Activated gamma-delta T cell treated with Interleukin-2 at 50 U/mL for 16 hours (primary cell): ENCODE measurements around the gene ICE1.
"Not testable (repeated sequence)": the region's sequence is repeated elsewhere in the genome, so short reads cannot be mapped to it uniquely, and the experiment has no call there.

Experiments
- DNase-seq: peaks from one replicate; pipeline ENCODE4 v3.0.0-alpha.2; 2020

ICE1 gene, protein sequence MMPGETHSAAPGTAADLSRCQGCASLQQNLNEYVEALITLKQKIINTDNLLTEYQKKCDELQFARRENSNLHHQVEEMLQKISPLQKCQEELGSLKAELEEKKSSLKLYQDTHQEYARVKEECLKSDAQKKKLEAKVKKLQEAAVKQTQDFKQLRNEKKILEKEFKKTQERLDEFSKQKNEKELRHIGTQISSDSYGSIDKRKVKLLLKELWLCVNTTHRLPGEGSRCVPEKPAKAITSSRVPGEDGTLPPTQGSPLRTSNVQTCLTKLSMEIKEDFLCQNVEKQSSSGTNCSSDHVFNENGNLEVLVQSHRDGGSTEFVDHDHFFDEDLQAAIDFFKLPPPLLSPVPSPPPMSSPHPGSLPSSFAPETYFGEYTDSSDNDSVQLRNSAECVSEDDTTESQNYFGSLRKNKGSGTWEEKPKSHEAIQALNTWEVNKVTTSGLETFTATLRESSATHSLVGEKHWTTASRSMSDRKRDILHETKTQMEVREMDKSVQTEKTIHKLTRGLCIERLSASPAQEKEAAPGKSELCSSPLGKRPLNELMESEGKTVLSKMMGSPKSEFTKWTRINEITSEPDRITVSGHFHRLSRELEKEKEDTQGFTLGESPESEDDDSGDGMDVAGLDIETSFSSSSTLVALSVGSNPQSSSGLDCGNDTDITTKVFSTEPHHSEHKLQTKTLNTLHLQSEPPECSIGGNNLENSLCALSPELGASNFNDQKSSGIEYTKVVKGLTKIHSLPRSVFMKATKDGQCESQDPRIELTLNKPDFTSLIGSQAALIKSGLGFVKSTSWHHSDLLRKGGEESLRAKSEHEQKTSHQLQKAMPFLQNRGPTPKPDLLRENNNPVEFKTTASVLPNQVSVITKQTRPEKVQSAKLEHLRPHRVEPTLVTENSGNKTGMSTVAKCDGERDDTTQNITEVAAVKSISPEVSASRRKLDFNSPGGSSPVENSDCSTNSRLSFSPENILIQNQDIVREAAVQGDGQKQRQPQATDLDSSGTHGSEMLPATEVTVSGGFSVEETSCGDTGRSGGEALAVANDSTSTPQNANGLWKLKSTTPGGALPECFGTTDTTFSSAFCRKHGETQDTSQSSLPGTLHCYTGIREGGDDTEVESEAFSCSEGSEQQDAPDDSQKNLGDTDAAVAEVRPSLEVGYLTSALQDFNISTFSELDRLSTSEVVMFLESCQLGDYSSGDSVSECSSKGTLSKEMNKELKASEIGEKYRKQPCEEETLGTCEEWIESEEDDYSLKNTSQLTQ (N-terminal part only)

DNA sequence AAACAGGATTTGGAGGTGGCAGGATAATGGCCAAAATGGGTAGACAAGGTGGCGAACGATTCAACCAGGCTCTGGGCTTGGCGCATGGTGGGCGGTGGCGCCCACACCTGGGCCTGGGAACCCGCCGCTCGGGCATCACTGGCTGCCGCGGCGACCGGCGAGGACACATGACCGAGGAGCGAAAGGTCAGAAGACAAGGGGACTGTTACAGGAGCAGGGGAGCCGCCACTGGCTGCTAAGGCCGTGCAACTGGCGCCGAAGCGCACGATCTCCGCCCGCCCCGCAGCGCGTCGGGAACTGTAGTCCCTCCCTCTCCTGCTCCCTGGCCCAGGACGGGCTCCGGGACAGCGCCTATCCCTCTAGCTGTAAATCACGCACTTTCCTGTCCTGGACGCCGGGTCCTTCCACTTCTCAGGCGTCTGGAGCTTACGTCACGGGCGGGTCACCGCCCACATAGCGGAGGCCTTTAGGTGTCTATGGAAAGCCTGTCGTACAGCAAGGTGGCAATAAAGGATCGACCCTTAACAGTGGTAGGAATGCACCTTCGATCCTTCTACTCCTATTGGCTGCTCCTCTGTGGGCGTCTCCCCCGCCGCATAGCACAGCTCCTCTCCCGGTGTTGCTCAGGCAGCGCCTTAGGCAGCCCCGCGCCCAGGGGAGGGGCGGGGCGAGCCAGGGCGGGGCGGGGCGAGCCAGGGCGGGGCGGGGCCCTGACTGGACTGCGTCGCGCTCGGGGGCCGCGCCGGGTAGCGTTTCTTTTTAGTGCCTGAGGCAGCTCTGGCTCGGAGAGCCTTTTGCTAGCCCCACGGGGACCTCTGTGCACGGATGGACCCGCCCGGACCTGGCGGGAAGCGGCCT, at the start of gene ICE1:
Gene ICE1 (plus strand): TSS at position 717 of the 858 bp plus-strand sequence. CDS start 239 bp downstream, outside the sequence.
- DNase-seq, result peak; percentile 93

DNA sequence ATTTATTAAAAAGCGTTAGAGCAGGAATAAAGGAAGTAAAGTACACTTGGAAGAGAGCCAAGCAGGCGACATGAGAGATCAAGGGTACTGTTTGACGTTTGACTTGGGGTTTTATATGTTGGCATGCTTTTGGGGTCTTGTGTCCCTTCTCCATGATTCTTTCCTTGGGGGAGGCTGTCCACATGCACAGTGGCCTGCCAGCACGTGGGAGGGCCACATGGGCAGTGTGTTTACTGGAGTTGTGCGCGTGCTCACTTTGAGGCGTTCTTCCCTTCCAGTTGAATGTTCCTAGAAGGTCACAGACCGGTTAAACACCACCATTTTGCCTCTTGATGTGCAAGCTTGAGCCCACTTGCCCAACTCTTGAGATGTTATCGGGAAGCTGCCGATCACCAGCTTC, 49.5 kb upstream of the ICE1 start:
- DNase-seq, result no peak

DNA sequence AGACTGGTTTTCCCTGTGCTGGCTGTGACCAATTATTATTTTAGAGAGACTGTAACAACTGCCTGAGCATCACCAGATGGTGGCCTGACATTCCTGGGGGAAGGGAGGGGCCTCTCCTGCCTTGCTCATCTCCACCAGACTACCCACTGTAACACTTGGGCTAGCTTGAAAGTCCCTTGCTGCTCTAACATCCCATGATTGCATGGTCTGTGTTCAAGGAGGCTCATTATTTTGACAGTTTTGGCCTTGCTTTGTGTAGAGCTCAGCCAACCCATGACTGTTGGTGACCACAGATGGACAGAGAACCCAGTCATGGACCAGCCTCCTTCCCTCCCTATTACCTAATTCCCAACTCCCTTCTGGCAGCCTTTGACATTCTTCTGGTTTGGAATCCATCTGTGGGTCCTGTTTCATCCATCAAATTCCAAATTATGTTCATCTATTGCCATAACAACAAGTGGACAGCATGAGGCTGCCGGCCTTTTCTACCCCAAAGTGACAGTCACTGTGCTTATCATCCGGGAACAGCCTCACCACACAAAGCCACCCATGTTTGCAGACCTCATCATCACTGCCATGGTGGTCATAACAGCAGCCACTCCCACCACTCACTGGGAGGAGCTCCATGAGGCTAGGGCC, 49.0 kb upstream of the ICE1 start:
- DNase-seq, result no peak

DNA sequence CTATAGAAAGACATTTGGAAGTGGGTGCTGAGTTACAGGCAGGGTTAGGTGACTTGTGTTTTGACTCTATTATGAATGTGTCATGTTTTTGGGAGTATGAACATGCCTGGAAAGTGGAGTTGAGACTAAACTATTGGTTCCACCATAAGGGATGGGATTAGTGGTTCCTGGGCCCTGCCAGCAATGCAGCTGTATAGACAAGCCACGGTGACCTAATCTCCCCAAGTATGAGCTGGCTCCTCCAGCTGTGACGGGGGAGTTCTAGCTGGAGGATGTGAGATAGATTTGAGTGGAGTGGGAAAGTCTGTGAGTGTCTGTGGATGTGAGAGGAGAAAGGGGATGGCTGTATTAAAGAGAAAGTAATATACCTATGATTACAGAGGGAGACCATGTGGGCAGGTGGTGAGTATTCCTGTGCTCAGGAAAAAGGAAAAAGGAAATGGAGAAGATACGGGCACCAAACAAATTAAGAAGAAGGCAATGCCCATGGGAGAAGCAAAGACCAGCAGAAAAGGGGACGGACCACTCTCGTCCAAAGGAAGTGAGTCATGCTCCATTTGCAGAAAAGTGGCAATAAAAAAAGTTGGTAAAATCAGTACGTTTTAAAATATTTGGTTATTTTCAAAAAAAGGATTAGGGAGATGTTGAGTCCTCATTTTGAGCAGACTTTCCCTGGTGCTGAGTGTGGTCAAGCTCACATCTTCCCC, 48.3 kb upstream of the ICE1 start:
- DNase-seq, result no peak

- no peak for DNase-seq
These were observed 44.7 kb upstream of the ICE1 start for GRCh38 chr5:5377780-5378179.

GRCh38 chr5:5378531-5378930, 43.9 kb upstream of the ICE1 start:
- DNase-seq, result no peak

DNA sequence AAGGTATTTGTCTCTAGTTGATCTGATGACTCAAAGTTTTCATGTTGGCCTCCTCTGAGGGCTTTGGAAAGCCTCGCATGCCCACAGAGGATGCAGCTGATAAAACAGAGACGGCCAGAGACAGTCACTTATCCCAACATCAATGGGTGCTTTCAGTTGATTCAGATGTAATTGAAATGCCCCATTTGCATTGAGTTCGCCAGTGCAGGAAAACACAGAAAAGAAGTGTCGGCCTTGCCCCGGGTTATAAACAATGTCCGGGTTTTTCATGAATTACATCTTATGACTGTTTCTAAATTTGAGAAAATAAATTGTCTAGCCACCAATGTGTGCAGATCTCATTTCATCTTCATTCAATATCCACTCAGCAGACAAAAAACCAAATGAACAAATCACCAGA, 42.2 kb upstream of the ICE1 start:
- DNase-seq, result no peak

DNA sequence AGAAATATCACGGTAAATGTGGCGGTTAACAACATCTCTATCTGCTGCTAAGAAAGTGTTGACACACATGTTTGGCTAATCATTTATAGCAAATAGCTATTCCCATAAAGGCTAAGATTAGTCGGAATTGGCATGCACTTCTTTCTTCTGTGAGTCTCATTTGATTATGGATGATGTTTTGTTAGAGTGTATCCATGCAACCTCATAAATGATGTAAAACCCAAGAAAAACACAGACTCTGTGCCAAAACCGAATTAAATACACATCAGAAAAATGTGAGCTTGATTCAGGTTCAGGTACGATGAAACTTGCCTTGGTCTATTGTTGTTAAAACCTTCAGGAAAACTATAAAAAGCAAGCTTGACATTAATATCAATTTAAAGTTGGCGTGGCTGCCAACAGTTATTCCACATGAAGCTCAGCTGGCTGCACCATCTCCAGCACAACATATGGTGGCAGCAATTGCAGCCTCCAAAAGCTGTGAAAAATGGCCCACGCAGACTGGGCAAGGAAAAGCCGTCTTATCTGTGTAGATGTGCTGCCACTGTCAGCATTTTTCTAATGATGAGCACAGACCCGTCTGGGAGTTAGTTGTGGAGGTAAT, 41.1 kb upstream of the ICE1 start:
- DNase-seq, result no peak

DNA sequence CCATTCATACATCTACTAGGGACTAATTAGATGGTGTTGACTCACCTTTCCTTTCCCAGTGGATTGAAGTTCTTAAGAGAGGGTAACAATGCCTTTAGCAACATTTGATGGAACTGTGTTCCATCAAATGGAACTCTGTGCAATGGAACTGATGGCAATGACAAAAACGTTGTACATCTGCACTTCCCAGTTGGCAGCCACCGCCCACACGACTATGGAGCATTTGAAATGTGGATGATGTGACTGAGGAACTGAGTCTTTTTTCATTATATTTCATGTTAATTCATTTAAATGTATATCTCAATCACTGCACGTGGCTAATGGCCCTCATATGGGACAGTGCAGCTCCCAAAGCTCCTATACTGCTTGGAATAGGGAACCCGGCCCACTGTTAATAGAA, 39.0 kb upstream of the ICE1 start:
- no peak for DNase-seq

DNA sequence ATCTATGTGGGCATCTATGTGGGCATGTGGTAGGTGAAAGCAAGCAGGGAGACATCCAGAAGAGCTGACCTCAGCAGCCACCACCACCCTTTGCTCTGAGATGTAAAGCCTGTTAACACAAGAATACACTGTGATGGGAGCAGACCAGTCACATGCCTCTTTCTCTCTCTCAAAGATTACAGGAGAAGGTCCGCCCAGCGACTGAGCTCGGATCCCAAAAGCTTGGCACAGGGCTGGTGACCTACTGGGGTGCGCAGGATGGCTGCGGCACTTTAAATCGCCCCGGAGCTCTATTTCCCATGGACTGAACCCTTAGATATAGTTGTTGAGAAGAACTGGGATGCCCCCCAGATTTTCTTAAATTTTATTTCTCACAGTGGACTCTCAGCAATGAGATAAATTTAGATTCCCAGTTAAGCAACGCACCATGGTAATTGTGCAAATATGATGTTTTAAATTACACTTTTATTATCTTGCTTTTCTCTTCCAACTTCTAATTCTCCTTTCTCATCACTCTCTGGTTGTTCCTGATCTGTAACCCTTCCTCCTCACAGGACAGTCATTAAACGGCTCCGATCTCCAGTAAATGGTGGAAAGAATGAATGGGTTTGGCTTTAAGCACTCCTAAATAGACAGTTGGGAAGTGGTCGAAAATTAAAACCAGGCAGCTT, 37.7 kb upstream of the ICE1 start:
- DNase-seq, result no peak

- DNase-seq, result no peak
These were observed 37.2 kb upstream of the ICE1 start for GRCh38 chr5:5385331-5385662.

DNA sequence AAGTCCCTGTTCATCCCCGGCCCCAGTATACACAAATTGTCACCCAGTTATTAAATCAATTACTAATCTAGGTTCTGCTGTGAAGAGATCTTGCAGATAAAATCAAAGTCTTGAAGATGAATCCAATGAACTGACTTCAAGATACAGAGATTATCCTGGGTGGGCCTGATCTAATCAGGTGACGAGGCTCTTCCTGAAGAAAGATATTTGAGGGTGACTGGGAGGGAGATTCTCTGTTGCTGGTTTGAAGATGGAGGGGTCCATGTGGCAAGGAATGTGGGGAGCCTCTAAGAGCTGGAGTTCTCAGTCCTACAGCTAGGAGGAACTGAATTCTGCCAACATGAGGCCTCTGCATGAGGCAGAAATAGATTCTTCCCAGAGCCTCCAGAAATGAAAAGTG, 36.1 kb upstream of the ICE1 start:
- no peak for DNase-seq

DNA sequence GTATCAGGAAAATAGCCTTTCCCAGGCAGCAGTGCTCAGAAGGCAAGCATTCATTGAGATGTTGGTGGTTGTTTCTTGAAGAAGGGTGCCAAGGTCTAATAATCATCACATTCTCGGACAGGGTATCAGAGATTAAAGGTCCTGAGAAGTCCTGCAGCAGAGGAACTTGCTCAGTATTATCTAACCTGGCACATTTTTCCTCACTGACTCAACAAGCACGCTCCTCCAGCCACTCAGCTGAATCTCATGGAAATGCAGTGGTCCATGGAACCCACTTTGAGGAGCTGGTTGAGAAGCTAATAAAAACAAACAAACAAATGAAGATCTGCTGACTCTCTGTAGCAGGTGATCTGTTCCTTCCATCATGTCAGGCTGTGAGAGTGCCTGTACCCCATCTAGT, 35.3 kb upstream of the ICE1 start:
- DNase-seq, result no peak

DNA sequence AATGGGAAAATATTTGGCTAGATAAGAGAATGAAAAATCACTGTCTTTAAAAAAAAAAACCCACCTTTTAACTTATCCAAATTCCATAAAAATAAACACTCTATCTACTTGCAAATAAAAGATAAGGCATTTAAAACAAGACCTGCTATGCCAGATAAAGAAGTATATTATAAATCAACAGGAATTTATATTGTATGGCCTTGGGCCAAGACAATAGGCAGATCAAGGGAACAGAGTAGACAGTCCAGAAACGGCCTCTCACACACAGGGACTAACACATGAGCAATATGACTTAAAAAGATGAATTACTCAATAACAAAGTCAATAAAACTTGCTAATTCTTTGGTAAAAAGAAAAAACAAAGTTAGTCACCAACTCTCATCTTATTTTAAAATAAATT, 34.7 kb upstream of the ICE1 start:
- no peak for DNase-seq

GRCh38 chr5:5390121-5390869, 32.2 kb upstream of the ICE1 start:
- DNase-seq, result not testable (repeated sequence)

GRCh38 chr5:5392504-5392903, 30.0 kb upstream of the ICE1 start:
- not testable (repeated sequence) for DNase-seq

- DNase-seq, result not testable (repeated sequence)
These were observed 28.0 kb upstream of the ICE1 start for GRCh38 chr5:5394384-5394986.

DNA sequence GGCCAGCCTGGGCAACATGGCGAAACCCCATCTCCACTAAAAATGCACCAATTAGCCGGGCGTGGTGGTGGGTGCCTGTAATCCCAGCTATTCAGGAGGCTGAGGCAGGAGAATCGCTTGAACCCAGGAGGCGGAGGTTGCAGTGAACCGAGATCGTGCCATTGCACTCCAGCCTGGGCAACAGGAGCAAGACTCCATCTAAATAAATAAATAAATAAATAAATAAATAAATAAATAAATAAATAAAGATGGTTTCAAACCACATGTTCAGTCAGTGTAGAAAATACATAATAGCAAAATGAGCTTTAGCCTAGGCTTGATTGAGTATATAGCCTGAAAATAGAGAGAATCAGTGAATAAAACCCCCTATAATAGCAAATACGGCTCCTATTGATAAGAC, 27.4 kb upstream of the ICE1 start:
- DNase-seq, result not testable (repeated sequence)

- DNase-seq, result no peak
These were observed 24.4 kb upstream of the ICE1 start for GRCh38 chr5:5398071-5398470.
